ENCODE data around the gene TCF19. TPM values are rescaled to one million over a fixed set of nuclear protein-coding genes. Genes with fewer than 3 reads are reported as not detected.

Gene TCF19
- total and polyA plus RNA-seq, 2 experiments from 2014 or later: 3.7 to 7.3 TPM

GRCh38 chr6:31125586-31126363, 32.6 kb upstream of the TCF19 start:
- Histone ChIP-seq H3K27ac (no peak overlapping the region), H3K36me3 (no peaks in the 10 kb centered on the region), H3K4me1 (ENCODE audit: low read depth) (no peaks in the 10 kb centered on the region), H3K4me3 (no peak overlapping the region), H3K27me3 (peaks cover 8% of the 10 kb centered on the region), H3K9me3 (ENCODE audit: low read depth) (no peaks in the 10 kb centered on the region)
- TF ChIP-seq CTCF (IDR thresholded peaks at IDR 0.05; ENCODE audit: low read depth, low read length): no peak
- peak in 1 of 2 donors; percentile 38 for DNase-seq (ENCODE audit: low read depth in 1 of 2, low spot score in 1 of 2)

GRCh38 chr6:31126396-31127175, 31.8 kb upstream of the TCF19 start:
- TF ChIP-seq CTCF (IDR thresholded peaks at IDR 0.05; ENCODE audit: low read depth, low read length): no peak
- no peaks in the 10 kb centered on the region for H3K4me1 ChIP-seq (ENCODE audit: low read depth)
- H3K27me3 ChIP-seq: peaks cover 8% of the 10 kb centered on the region
- peak overlapping the region; percentile 7 for H3K27ac ChIP-seq
- H3K36me3 ChIP-seq: no peaks in the 10 kb centered on the region
- H3K9me3 ChIP-seq (ENCODE audit: low read depth): no peaks in the 10 kb centered on the region
- DNase-seq (ENCODE audit: low read depth in 1 of 2, low spot score in 1 of 2): peak in 1 of 2 donors; percentile 33
- H3K4me3 ChIP-seq: no peak overlapping the region

- Histone ChIP-seq H3K9me3 (ENCODE audit: low read depth) (no peaks in the 10 kb centered on the region), H3K4me3 (no peak overlapping the region), H3K27me3 (peaks cover 8% of the 10 kb centered on the region), H3K4me1 (ENCODE audit: low read depth) (no peaks in the 10 kb centered on the region), H3K27ac (no peak overlapping the region), H3K36me3 (no peaks in the 10 kb centered on the region)
- DNase-seq (ENCODE audit: low read depth in 1 of 2, low spot score in 1 of 2): peak; percentile 48 to 75
- peak; percentile 86 for TF ChIP-seq CTCF (IDR thresholded peaks at IDR 0.05; ENCODE audit: low read depth, low read length)
Observed at GRCh38 chr6:31128093-31128676, 30.2 kb upstream of the TCF19 start.

DNA sequence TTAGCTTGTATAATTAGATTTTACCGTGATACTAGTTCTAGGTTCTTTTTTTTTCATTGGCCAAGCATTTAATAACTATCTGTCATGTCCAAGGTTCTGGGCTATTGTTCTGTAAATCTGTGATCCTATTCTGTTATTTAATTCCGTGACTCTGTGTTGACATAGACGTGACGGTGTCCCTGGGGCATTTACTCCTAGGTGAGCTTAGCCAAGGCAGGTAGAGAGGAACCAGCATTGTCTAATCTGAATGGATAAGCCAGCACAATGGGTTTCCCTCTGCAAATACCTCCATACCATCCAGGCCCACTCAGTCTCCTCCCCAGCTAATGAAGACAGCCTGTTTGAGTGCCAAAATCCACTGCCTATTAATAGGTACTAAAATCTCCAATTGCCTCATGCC, 29.3 kb upstream of the TCF19 start:
- Histone ChIP-seq H3K27me3 (peaks cover 8% of the 10 kb centered on the region), H3K4me3 (no peak overlapping the region)
- no peak for TF ChIP-seq CTCF (IDR thresholded peaks at IDR 0.05; ENCODE audit: low read depth, low read length)

DNA sequence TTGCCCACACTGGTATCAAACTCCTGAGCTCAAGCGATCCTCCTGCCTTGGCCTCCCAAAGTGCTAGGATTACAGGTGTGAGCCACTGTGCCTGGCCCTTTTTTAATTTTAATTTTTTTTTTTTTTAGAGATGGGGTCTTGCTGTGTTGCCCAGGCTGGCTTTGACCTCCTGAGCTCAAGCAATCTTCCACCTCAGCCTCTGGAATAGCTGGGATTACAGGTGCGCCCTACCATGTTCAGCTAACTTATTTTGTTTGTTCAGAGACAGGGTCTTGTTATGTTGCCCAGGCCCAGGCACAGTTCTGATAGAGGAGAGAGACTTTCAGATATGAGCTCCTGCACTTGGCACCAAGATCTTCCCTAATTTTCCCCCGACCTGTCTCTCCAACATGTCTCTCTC, 27.6 kb upstream of the TCF19 start:
- Histone ChIP-seq H3K4me1 (ENCODE audit: low read depth) (no peaks in the 10 kb centered on the region), H3K27me3 (peaks cover 8% of the 10 kb centered on the region), H3K9me3 (ENCODE audit: low read depth) (no peaks in the 10 kb centered on the region), H3K4me3 (no peak overlapping the region), H3K27ac (no peak overlapping the region), H3K36me3 (no peaks in the 10 kb centered on the region)
- TF ChIP-seq CTCF (IDR thresholded peaks at IDR 0.05; ENCODE audit: low read depth, low read length): no peak
- no peak for DNase-seq (ENCODE audit: low read depth in 1 of 2, low spot score in 1 of 2)

More for the DNA sequence above, 29.3 kb upstream of the TCF19 start:
- no peaks in the 10 kb centered on the region for H3K36me3 ChIP-seq
- no peaks in the 10 kb centered on the region for H3K9me3 ChIP-seq (ENCODE audit: low read depth)
- no peak for DNase-seq (ENCODE audit: low read depth in 1 of 2, low spot score in 1 of 2)
- no peaks in the 10 kb centered on the region for H3K4me1 ChIP-seq (ENCODE audit: low read depth)
- no peak overlapping the region for H3K27ac ChIP-seq

Data from cardiac muscle cell (in vitro differentiated cells and primary cell).